GM21529 (cell line): ENCODE data around the gene ZBTB8A.
"Not testable (repeated sequence)": the region's sequence is repeated elsewhere in the genome, so short reads cannot be mapped to it uniquely, and the experiment has no call there.

ENCODE experiments used
- ATAC-seq: cut with Tn5 transposase; IDR thresholded peaks from one replicate; pipeline ENCODE4 v1.9.1; 2021; ENCODE audit not compliant: unreplicated experiment

Gene ZBTB8A

DNA sequence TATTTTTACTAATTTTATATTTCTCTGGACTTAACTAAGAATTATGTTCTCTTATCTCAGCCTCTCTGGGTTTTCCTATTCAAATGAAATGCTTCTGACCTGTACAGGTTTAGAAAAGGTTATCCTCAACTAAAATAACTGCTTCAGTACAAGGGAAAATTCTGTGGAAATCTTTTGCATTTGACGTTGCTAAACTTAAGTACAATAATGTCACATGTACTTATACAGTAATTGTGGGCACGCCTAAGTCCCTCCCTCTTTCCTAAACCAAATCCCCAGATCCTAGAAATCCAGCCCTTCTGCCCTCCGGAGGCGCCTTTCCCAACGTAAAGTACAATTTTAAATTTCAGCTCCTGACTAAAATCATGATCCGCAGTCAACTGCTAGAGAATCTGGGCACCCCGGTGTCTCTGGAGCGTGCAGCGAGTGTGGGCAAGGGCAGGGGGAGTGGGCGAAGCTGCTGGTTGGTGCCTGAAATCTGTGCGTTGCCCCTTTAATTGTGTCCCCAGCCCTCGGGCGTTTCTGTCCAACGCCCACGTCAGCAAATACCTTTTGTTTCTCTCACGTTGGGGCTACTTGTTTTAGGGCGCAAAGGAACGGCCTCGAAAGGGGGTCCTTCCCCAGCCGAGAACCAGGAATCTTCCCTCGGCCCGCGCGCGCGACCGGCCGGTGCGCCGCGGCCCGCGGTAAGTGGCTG lies at the start of gene ZBTB8A:
Gene ZBTB8A, plus strand, starts transcription at position 541 of the 697 bp plus-strand sequence. CDS start 53,505 bp downstream, outside the sequence.
- no peak for ATAC-seq

DNA sequence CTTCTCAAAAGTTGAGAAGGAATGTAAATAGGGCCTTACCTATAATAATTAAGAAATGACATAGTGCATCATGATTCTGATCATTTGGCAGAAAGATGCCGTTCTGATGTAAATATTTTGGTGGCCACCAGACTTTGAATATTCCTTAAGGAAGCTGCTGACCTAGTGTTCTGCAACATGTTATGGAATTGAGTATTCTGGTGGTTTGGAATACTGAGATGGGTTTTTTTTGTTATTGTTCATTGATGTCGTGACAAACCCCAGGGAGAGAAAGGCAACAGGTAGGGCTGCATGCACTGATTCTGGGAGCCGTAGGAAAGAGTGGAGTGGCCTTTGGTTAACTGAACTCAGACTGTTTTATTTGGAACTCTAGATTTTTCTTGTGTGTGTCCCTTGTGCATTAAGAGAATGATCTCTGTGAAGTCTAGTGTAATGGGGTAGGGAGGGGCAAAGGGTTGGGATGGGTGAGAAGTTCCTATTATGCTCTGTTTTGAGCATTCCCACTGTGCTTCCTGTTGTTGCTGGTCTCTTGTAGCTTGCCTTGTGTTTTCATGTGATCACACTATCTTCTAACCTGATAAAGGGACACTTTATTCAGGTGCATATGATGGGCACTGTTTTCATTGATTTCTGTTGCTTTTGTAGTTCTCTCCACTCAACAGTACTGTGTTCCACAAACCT lies 49.3 kb upstream of the ZBTB8A start:
- no peak for ATAC-seq

GRCh38 chr1:32491386-32491785 lies 47.8 kb upstream of the ZBTB8A start:
- no peak for ATAC-seq

- ATAC-seq = no peak
Observed at GRCh38 chr1:32494196-32494595, 45.0 kb upstream of the ZBTB8A start.

GRCh38 chr1:32494711-32495337 lies 44.4 kb upstream of the ZBTB8A start:
- no peak for ATAC-seq

GRCh38 chr1:32496127-32496526 lies 43.1 kb upstream of the ZBTB8A start:
- no peak for ATAC-seq

- no peak for ATAC-seq
Observed at GRCh38 chr1:32498751-32499150, 40.5 kb upstream of the ZBTB8A start.

- ATAC-seq = peak; percentile 70
Observed at GRCh38 chr1:32500387-32501209, 38.6 kb upstream of the ZBTB8A start.

DNA sequence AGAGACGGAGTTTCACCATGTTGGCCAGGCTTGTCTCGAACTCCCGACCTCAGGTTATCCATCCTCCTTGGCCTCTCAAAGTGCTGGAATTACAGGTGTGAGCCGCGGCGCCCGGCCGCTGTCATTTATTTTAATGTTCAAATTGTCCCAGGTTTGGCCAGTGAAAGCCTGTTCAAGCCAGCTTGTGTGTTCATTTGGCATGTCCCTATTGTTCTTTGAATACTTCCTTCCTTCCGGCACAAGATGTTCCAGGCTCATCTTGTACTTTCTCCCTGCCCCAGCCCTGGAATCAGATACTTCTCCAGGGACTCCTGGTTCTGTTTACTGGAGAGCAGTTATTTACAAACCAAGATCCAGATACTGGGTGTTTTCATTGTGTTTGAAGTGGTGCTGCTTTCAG lies 37.4 kb upstream of the ZBTB8A start:
- no peak for ATAC-seq

DNA sequence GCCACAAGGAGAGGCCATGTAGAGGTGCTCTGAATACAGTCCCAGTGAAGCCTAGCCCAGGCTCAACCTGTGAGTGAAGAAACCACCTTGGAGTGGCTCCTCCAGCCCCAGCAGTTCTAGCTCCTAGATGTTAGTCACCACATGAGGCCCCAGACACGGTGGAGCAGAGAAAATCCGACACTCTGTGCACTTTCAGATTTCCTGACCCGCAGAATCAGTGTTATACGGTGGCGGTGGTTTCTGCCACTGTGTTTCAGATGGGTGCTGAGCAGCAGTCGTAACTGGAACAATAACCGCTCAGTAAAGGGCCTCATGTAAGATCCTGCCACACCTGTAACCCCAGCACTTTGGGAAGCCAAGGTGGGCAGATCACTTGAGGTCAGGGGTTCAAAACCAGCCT lies 36.1 kb upstream of the ZBTB8A start:
- ATAC-seq = no peak

GRCh38 chr1:32507021-32507420 lies 32.2 kb upstream of the ZBTB8A start:
- ATAC-seq = no peak

GRCh38 chr1:32508761-32509160 lies 30.5 kb upstream of the ZBTB8A start:
- no peak for ATAC-seq

- ATAC-seq = no peak
Observed at GRCh38 chr1:32509939-32510338, 29.3 kb upstream of the ZBTB8A start.

DNA sequence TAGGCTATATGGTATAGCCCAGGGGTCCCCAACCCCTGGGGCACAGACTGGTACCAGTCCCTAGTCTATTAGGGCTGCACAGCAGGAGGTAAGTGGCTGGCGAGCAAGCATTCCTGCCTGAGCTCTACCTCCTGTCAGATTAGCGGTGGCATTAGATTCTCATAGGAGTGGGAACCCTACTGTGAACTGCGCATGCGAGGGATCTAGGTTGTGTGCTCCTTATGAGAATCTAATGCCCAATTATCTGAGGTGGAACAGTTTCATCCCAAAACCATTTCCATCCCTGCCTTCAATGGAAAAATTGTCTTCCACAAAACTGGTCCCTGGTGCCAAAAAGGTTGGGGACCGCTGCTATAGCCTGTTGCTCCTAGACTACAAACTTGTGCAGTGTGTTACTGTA lies 22.8 kb upstream of the ZBTB8A start:
- no peak for ATAC-seq

GRCh38 chr1:32518976-32519375 lies 20.3 kb upstream of the ZBTB8A start:
- ATAC-seq = no peak

DNA sequence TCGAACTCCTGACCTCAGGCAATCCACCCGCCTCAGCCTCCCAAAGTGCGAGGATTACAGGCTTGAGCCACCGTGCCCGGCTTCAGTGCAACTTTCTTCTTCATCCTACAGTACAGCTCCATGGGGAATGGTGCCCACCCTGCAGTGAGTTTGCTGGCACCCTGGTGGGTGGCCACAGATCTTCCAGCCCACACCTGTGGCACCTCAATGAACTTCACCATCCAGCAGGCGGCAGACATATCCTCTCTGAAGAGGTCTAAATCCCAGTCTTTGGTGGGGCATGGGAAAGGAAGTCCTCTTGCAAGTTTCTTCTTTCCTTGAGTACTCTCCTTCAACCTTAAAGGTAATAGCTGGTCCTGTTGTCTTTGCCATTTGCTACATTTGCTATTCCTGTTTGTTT lies 18.1 kb upstream of the ZBTB8A start:
- no peak for ATAC-seq

DNA sequence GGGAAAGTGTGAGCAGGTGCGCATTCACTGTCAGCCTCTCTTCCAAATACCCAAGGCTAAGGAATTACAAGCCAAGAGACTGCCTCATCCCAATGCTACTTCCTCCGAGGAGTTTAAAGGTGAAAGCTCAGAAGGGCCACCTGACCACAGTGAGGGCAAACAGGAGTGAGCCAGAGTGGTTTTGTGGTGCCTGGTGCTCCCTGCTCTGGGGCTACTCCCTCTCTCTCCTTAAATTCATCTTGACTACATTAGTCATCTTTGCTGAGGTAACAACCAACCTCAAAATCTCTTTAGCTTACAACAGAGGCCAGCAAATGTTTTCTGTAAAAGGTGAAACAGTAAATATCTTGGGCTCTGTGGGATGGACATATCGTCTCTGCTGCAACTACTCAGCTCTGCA lies 14.2 kb upstream of the ZBTB8A start:
- no peak for ATAC-seq

GRCh38 chr1:32525661-32526444 lies 13.4 kb upstream of the ZBTB8A start:
- no peak for ATAC-seq

- ATAC-seq = not testable (repeated sequence)
Observed at GRCh38 chr1:32528550-32528949, 10.7 kb upstream of the ZBTB8A start.

- ATAC-seq = no peak
Observed at GRCh38 chr1:32533792-32534327, 5.4 kb upstream of the ZBTB8A start.
